Urinary bladder (tissue), 4 donors: Measurements from ENCODE around the gene CST1. TPM values are rescaled to one million over a fixed set of nuclear protein-coding genes. Genes with fewer than 3 reads are reported as not detected.
A peak's percentile ranks its signal among the peaks of the same experiment; 100 is the strongest.
"Not testable (repeated sequence)": the region's sequence is repeated elsewhere in the genome, so short reads cannot be mapped to it uniquely, and the experiment has no call there.

Experiments
- DNase-seq: peaks from one replicate; pipeline ENCODE4 v3.0.0-alpha.2; 2015; ENCODE audit errors: extremely low spot score
- H3K27ac ChIP-seq: one replicate; pipeline ENCODE4 v1.5.1; 2013; ENCODE audit warnings: low read depth, mild to moderate bottlenecking, moderate library complexity
- H3K36me3 ChIP-seq: one replicate; pipeline ENCODE4 v1.6.1; 2013; ENCODE audit warnings: mild to moderate bottlenecking, moderate library complexity; ENCODE audit not compliant: insufficient read depth
- H3K4me1 ChIP-seq: one replicate; pipeline ENCODE4 v1.6.1; 2013; ENCODE audit warnings: mild to moderate bottlenecking, moderate library complexity; ENCODE audit not compliant: insufficient read depth
- H3K4me3 ChIP-seq: one replicate; pipeline ENCODE4 v1.5.1; 2013; ENCODE audit warnings: low read depth, low read length
- WGBS: extraction: QIAGEN DNeasy Blood & Tissue Kit; methylation state at CpG from one replicate; pipeline ENCODE4 v1.1.7; 2013; 5-methylcytosine and 5-hydroxymethylcytosine counted together
- polyA plus RNA-seq: library from polyadenylated mRNA; stranded (reverse); fragments of 200-250 nt; gene quantifications from one replicate; pipeline ENCODE4 v1.2.3, GENCODE V29; 2013
- total RNA-seq: library from RNA; depleted of rRNA; stranded (reverse); fragments of >200 nt; gene quantifications from one replicate; pipeline ENCODE4 v1.2.3, GENCODE V29; 2014
- donor health status: healthy with polysubstance abuse.
- donor health status: healthy.

The CST1 gene
- total and polyA plus RNA-seq, 2 donors = 12.8 TPM; not detected in 1

DNA sequence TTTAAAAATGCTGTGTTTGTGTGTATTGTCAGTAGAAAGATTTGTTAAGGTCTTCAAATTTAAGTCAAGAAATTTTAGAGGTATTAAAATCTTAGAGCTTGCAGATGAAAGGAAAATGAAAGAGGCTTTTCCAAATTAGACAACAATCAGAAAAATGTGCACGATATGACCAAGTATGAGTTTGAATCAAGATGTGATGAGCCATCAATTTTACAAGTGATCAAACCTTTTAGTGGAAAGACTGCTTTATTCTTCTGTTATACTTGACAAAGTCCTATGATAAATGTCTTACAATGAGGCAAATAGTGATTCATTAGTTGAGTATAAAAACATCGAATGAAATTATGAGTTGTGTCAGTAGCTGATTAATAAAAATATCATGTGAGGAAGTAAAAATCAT, 19.6 kb upstream of the CST1 start:
- Histone ChIP-seq H3K4me1 (no peaks in the 10 kb centered on the region), H3K36me3 (no peaks in the 10 kb centered on the region), H3K4me3 (no peak overlapping the region), H3K27ac (no peak overlapping the region)
- DNase-seq = no peak
- WGBS = 50% methylated on average over 2 of the region's 2 CpGs

DNA sequence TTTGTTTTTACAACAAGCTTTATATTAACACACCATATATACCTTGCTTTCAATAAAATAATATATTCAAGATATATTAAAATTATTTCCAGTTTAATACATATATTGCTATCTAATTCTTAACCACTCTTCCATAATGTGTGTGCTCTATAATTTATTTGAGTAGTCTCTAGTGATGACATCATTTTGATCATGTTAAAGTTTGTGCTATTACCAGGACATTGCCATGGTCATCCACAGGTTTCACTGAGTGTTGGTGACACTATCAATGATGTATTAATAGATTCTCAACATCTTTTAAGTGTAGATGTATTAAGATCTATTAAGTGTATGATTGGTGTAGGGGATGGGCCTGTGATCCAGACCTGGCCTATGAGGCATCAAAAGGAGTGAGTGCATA, 17.8 kb upstream of the CST1 start:
- not testable (repeated sequence) for H3K4me1 ChIP-seq, DNase-seq, H3K36me3 ChIP-seq, H3K27ac ChIP-seq, H3K4me3 ChIP-seq

DNA sequence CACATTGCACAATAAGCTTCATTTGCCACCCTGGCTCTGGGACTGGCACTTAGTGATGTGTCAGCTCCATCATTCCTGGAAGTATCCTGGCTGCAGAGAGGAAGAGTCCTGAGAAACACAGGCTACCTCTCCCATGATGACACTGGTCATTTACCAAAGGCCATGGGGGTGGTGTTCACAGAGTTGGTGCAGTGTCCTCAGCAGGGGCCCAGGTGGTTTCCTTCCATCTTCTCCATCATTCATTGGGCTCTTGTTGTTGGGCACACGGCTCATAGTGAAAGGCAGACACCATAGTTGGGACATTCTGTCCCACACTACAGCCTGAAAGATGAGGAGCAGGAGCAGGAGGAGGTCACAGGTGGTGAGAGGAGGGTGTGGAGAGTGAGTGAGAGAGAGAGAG, 15.8 kb upstream of the CST1 start:
- WGBS = 88% methylated on average over 1 of the region's 1 CpG
- H3K4me3 ChIP-seq = no peak overlapping the region
- no peak overlapping the region for H3K27ac ChIP-seq
- no peaks in the 10 kb centered on the region for H3K36me3 ChIP-seq
- H3K4me1 ChIP-seq = no peaks in the 10 kb centered on the region
- no peak for DNase-seq

DNA sequence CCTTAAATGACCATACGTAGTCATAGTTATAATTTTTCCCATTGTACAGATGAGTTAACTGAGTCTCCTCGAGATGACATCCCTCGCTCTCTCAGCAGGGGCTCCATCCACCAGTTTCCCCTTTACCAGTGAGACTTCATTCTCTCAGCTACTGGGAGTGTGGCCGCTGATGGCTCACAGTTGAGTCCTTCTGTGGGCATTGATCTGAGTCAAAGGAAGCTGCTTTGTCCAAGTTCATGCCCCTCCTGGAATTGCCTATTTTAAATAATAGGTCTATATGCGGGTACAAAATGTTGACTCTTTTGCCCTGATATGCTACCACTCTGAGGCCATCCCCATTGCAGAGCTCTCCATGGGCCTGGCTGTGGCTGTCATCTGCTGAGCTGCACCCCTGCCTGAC, 14.8 kb upstream of the CST1 start:
- Histone ChIP-seq H3K36me3 (no peaks in the 10 kb centered on the region), H3K27ac (no peak overlapping the region), H3K4me1 (no peaks in the 10 kb centered on the region), H3K4me3 (no peak overlapping the region)
- no peak for DNase-seq
- 84% methylated on average over 5 of the region's 5 CpGs for WGBS

DNA sequence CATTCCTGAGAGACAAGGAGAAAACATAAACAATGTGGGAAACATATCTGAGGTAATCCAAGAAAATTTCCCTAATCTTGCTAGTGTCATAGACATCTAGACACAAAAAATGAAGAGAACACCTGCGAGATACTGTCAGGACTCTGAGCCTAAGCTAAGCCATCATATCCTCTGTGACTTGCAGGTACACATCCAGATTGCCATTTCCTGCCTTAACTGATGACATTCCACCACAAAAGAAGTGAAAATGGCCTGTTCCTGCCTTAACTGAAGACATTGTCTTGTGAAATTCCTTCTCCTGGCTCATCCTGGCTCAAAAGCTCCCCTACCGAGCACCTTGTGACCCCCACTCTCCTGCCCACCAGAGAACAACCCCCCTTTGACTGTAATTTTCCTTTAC, 13.9 kb upstream of the CST1 start:
- 24% methylated on average over 2 of the region's 2 CpGs for WGBS

DNA sequence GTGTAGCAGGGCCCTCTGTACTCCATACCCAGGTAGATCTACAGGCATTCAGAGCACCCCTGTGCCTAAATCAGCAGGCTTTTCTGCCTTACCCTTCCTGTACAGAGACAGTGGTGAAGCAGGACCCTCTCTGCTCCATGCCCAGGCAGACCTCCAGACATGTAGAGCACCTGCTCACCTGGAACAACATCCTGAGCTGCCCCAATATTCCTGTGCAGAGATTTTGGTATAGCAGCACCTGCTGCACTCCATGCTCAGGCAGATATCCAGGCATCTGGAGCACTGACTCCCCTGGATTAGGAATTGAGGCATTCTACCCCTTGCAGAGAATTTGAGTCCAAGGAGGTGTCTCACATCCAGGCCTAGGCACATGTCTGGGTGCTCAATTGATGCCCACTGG, 12.6 kb upstream of the CST1 start:
- no peak for DNase-seq
- Histone ChIP-seq H3K27ac (no peak overlapping the region), H3K4me3 (no peak overlapping the region), H3K36me3 (no peaks in the 10 kb centered on the region), H3K4me1 (no peaks in the 10 kb centered on the region)

More for the DNA sequence above, 13.9 kb upstream of the CST1 start:
- not testable (repeated sequence) for H3K4me3 ChIP-seq, H3K36me3 ChIP-seq, H3K4me1 ChIP-seq, H3K27ac ChIP-seq, DNase-seq

DNA sequence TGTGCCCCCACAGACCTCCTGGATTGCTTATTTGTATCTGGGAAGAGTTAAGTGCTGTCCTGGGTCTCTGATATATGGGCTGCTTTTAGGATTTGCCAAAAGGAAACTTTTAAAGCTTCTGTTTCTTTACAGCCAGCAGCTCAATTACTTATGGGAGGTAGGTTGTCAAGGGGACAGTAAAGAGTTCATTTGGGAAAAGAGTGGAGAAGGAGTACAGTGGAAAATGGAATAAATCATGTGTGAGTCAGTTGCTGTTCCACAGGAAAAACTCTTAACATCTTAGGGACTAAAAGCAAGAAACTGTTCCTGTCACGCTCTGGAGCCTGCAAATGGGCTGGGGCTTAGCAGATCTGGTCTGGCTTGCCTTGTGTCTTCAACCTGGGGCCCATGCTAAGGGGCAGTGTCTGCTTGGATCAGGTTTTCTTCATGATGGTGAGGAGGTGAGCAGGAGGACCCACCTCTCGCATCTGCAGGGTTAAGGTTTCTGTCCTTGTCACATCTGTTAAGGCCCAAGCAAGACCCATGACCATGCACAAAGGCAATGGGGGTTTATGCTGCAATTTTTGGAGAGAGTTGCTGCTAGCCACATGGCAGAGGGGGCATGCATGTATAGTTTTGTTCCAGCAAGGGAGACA, 8.7 kb upstream of the CST1 start:
- H3K4me3 ChIP-seq = no peak overlapping the region
- 65% methylated on average over 2 of the region's 2 CpGs for WGBS
- H3K27ac ChIP-seq = no peak overlapping the region
- H3K4me1 ChIP-seq = no peaks in the 10 kb centered on the region
- no peak for DNase-seq
- no peaks in the 10 kb centered on the region for H3K36me3 ChIP-seq

DNA sequence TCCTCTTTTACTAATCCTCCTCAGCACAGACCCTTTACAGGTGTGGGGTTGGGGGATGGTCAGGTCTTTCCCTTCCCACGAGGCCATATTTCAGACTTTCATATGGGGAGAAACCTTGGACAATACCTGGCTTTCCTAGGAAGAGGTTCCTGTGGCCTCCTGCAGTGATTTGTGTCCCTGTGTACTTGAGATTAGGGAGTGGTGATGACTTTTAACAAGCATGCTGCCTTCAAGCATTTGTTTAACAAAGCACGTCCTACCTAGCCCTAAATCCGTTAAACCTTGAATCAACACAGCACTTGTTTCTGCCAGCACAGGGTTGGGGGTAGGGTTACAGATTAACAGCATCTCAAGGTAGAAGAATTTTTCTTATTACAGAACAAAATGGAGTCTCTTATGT, 6.1 kb upstream of the CST1 start:
- not testable (repeated sequence) for H3K36me3 ChIP-seq, H3K4me3 ChIP-seq, H3K4me1 ChIP-seq, H3K27ac ChIP-seq
- WGBS = 4% methylated on average over 3 of the region's 3 CpGs
- peak; percentile 57 for DNase-seq

DNA sequence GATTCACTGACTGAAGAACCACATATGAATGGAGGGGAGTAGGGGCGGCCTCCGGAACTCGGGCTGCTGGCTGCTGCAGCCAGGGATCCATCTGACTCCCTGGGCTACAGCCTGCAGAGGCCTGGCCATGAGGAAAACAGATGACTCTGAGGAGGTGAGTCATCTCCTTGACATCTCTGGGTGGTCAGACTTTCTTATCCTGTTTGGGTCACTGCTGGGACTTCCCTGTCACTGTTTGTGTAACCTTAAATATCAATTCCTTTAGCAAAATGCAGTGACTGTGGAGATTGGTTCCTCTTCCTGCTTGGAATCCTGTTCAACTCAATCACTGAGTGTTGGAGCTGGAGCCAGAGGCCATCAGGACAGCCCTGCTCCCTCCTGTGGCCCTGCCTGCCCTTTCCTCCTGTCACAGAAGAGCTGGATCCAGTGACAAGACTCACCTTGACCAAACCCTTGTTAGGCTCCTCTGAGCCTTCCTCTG, 4.4 kb upstream of the CST1 start:
- WGBS = 63% methylated on average over 3 of the region's 3 CpGs
- not testable (repeated sequence) for H3K36me3 ChIP-seq, H3K4me1 ChIP-seq, H3K27ac ChIP-seq, H3K4me3 ChIP-seq, DNase-seq

DNA sequence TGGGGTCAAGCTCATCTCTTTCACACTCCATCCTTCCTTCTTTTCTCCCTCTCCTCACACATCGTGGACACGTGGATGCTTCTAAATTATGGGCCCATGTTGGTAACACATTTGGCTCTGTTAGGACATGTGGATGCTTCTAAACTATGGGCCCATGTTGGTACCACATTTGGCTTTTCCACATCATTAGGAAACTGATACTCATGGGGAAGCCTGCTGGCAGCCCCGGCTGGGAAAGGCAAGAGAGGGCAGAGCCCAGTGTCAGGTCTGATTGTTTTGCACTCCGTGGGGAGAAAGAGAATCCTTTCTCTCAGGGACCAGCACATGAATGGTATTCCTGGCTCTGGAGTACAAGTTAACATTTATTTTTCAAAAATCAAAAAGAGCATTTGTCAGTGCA, 4.0 kb upstream of the CST1 start:
- Histone ChIP-seq H3K4me1 (no peaks in the 10 kb centered on the region), H3K36me3 (no peaks in the 10 kb centered on the region), H3K4me3 (no peak overlapping the region), H3K27ac (no peak overlapping the region)
- DNase-seq = no peak
- 72% methylated on average over 4 of the region's 4 CpGs for WGBS

DNA sequence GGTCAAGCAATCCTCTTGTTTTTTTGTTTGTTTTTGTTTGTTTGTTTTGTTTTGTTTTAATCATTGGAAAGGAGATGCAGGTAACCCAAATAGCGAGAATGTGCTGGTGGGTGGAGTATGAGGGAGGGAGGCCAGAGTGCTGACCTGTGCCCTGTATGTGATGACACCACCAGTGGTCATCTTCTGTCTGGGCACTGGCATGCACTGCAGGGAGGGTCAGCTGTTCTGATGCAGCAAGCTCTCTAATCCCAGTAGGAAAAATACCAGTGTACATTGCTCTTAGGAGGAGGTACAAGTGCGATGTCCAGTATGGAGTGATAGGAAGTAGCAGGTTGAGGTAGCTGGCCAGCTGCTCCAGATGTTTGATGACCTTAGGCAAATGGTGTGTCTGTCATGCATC, 2.9 kb upstream of the CST1 start:
- 83% methylated on average over 2 of the region's 2 CpGs for WGBS
- Histone ChIP-seq H3K27ac (no peak overlapping the region), H3K36me3 (no peaks in the 10 kb centered on the region), H3K4me1 (no peaks in the 10 kb centered on the region), H3K4me3 (no peak overlapping the region)
- no peak for DNase-seq

DNA sequence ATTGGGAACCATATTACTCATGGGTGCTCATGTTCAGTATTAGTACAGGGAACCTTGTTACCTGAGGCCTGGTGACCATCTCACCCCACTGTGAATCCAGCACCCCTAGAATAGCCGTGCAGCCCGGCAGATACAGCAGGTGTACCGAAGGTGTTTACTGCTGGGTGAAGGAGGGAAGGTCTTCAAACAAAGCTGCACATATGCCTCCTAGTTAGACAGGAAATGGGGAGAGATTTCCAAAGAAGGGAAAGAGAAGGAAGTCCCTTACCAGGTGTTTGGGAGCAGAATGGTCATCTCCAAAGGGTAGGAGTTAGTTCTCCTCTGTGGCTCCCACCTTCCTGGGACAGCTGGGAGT, 2.4 kb upstream of the CST1 start:
- 87% methylated on average over 3 of the region's 3 CpGs for WGBS
- no peak for DNase-seq

DNA sequence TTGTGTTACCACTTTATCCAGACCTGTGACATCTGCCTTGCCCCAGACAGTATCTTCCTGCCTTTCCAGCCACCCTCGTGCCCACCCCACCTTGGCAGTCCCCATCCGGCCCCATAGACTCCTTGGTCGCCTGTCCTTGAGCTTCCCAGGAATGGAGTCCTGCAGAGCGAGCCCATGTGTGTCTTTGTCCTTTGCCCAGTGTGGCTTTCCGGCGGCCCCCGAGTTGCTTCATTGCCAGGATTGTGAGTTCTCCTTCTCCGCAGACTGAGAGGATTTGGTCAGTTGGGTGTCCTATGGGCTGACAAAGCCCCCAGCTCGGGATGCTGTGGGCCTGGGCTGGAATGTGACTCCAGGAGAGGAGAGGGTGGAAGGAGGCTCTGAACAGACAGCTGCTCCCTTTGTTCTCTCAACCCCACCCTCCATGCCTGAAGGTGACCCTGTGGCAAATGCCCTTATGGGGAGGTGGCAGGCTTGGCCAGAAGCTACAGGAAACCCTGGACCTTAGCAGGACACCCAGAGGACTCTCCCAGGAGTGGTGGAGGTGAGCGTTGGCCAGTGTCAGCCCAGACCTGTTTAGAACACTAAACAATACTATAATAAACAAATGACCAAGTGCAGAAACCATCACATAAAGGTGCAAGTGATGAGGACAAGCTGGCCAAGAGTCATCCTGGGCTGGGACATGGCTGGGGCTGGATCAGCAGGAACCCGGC, 1.9 kb upstream of the CST1 start:
- Histone ChIP-seq H3K4me1 (no peaks in the 10 kb centered on the region), H3K36me3 (no peaks in the 10 kb centered on the region), H3K4me3 (no peak overlapping the region), H3K27ac (no peak overlapping the region)
- 77% methylated on average over 11 of the region's 11 CpGs for WGBS
- no peak for DNase-seq

More for the DNA sequence above, 2.4 kb upstream of the CST1 start:
- H3K36me3 ChIP-seq = no peaks in the 10 kb centered on the region
- no peaks in the 10 kb centered on the region for H3K4me1 ChIP-seq
- no peak overlapping the region for H3K27ac ChIP-seq
- H3K4me3 ChIP-seq = no peak overlapping the region

DNA sequence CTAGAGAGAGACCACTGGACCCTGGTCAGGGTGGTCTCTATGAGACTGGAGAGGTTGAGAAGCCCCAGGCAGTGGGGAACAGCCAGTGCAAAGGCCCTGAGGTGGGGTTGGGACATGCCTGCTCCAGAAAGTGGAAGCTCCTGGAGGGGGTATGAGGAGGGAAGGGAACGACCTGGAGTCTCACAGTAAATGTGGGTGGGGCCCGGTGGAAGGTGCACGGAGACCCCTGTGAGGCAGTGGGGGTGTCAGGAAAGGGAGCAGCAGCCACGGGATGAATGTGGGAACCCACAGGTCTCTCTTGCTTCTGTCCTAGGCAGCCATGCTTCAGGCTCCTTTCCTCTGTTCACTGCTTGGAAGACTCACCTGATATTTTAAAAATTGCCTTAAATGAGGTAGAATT, 1.3 kb upstream of the CST1 start:
- no peak for DNase-seq
- Histone ChIP-seq H3K27ac (no peak overlapping the region), H3K4me3 (no peak overlapping the region), H3K36me3 (no peaks in the 10 kb centered on the region), H3K4me1 (no peaks in the 10 kb centered on the region)
- WGBS = 80% methylated on average over 4 of the region's 4 CpGs
